Tibial artery (tissue), 4 donors: Measurements from ENCODE around the gene ASB2.

ENCODE experiments used
- DNase-seq, 2 donors: peaks; one replicate each; pipeline ENCODE4 v3.0.0-alpha.2; 2019
- H3K27ac ChIP-seq, 2 donors: fragments of 200-600 bp; sonication (generic) in 1 of 2; 1 replicate in 1 of 2; 2 replicates in 1 of 2; pipeline ENCODE4 v1.5.1; 2018 to 2019; ENCODE audit warnings: mild to moderate bottlenecking in 1 of 2
- H3K27me3 ChIP-seq, 2 donors: fragments of 200-600 bp; sonication (generic) in 1 of 2; one replicate each; pipeline versions ENCODE4 v1.5.1 to v1.6.0; 2016 to 2019
- H3K36me3 ChIP-seq, 3 donors: fragments of 200-600 bp; sonication (generic) in 2 of 3; one replicate each; pipeline ENCODE4 v1.5.1; 2016 to 2019; ENCODE audit warnings: mild to moderate bottlenecking in 2 of 3
- H3K4me1 ChIP-seq, 4 donors: fragments of 200-600 bp; sonication (generic) in 2 of 4; 1 replicate in 3 of 4; 2 replicates in 1 of 4; pipeline ENCODE4 v1.5.1; 2016 to 2019
- H3K4me3 ChIP-seq, 2 donors: fragments of 200-600 bp; sonication (generic) in 1 of 2; 1 replicate in 1 of 2; 2 replicates in 1 of 2; pipeline ENCODE4 v1.5.1; 2018 to 2019; ENCODE audit warnings: mild to moderate bottlenecking in 2 of 2
- H3K9me3 ChIP-seq, 3 donors: fragments of 200-600 bp; sonication (generic) in 1 of 3; one replicate each; pipeline ENCODE4 v1.5.1; 2016 to 2019
- CTCF ChIP-seq, 2 experiments: fragments of 200-600 bp in 1 of 2; fragments of 450-650 bp in 1 of 2; IDR thresholded peaks; one replicate each; pipeline ENCODE4 v1.5.1; 2017 to 2019; ENCODE audit warnings: antibody characterized with exemption in 2 of 2, mild to moderate bottlenecking in 1 of 2, moderate library complexity in 1 of 2
- intact Hi-C: fragments of 100-400 bp; cut with DNase I; formaldehyde crosslinking; loops from one replicate; pipeline ENCODE4 v1.15.0; 2023; ENCODE audit warnings: low total_unique reads

Gene ASB2

GRCh38 chr14:93961620-93962019 is 14.8 kb downstream of the ASB2 start:
- no peak for TF ChIP-seq CTCF (IDR thresholded peaks at IDR 0.05)
- intact Hi-C loops = no loop called here
- peaks cover 11 to 14% (median 13%) of the 10 kb centered on the region in 3 donors for H3K36me3 ChIP-seq
- peaks cover 0 to 64% (median 23%) of the 10 kb centered on the region in 4 donors for H3K4me1 ChIP-seq
- H3K27me3 ChIP-seq = no peaks in the 10 kb centered on the region
- H3K9me3 ChIP-seq = no peaks in the 10 kb centered on the region
- no peak for DNase-seq
- H3K27ac ChIP-seq = no peak overlapping the region
- H3K4me3 ChIP-seq = no peak overlapping the region

DNA sequence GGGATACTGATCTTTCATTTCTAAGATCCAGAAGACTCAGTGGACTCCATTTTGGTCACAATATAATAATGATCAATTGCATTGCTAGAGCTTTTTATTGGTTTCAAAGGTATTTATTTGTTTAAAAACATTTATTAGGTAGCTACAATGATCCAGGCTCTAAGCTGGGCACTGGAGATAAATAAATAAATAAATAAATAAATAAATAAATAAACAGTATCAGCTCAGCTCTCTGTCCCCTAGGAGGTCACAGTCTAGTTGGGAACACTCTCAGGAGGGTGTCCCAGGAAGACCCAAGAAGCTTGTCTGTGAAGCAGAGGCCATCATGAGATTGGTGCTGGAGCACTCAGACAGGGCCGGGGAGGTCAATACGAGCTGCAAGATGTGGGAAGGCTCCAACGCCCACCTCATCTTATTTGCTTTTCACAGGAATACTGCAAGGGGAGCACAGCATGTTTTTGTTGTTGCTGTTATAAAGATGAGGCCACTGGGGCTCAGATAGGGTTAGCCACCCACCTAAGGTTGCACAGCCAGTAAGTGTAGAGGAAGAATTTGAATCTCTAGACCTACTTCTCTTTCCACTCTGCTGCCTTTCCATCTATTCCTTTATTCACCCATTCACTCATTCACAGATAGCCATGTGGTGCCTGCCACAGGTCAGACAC is 15.5 kb downstream of the ASB2 start:
- peaks cover 11 to 14% (median 13%) of the 10 kb centered on the region in 3 donors for H3K36me3 ChIP-seq
- H3K27me3 ChIP-seq = no peaks in the 10 kb centered on the region
- DNase-seq = no peak
- intact Hi-C loops = no loop called here
- H3K9me3 ChIP-seq = no peaks in the 10 kb centered on the region
- H3K27ac ChIP-seq = peak overlapping the region in 1 of 2 donors; percentile 9
- no peak overlapping the region for H3K4me3 ChIP-seq
- TF ChIP-seq CTCF (IDR thresholded peaks at IDR 0.05) = no peak
- H3K4me1 ChIP-seq = peaks cover 0 to 64% (median 21%) of the 10 kb centered on the region in 4 donors

DNA sequence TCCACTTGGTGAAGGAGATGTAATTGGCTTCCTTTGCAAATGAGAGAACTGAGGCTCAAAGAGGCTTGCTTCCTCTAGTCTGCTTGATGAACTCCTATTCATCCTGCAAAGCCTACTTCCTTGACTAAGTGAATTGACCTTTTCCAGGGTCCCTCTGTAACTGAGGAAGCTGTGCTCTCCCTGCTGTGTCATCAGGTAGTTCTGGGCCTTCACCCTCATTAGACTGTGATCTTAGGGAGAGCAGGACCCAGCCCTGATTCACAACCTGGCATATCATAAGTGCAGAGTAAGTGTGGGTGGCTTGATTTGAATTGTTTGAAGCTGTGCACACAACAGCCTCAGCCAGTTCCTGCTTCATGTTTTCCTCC is 16.3 kb downstream of the ASB2 start:
- no peaks in the 10 kb centered on the region for H3K9me3 ChIP-seq
- peaks cover 0 to 59% (median 17%) of the 10 kb centered on the region in 4 donors for H3K4me1 ChIP-seq
- peak overlapping the region; percentile 9 to 48 for H3K27ac ChIP-seq
- H3K36me3 ChIP-seq = peaks cover 11 to 14% (median 13%) of the 10 kb centered on the region in 3 donors
- intact Hi-C loops = no loop called here
- no peak for TF ChIP-seq CTCF (IDR thresholded peaks at IDR 0.05)
- H3K4me3 ChIP-seq = no peak overlapping the region
- H3K27me3 ChIP-seq = no peaks in the 10 kb centered on the region
- DNase-seq = no peak

- intact Hi-C loops = no loop called here
- Histone ChIP-seq H3K36me3 (peaks cover 12 to 17% (median 14%) of the 10 kb centered on the region in 3 donors), H3K4me3 (no peak overlapping the region), H3K4me1 (peaks cover 0 to 53% (median 17%) of the 10 kb centered on the region in 4 donors), H3K27me3 (no peaks in the 10 kb centered on the region), H3K9me3 (no peaks in the 10 kb centered on the region), H3K27ac (peak overlapping the region; percentile 48 to 52)
- DNase-seq = no peak
- no peak for TF ChIP-seq CTCF (IDR thresholded peaks at IDR 0.05)
Observed at GRCh38 chr14:93959239-93960107, 16.9 kb downstream of the ASB2 start.

DNA sequence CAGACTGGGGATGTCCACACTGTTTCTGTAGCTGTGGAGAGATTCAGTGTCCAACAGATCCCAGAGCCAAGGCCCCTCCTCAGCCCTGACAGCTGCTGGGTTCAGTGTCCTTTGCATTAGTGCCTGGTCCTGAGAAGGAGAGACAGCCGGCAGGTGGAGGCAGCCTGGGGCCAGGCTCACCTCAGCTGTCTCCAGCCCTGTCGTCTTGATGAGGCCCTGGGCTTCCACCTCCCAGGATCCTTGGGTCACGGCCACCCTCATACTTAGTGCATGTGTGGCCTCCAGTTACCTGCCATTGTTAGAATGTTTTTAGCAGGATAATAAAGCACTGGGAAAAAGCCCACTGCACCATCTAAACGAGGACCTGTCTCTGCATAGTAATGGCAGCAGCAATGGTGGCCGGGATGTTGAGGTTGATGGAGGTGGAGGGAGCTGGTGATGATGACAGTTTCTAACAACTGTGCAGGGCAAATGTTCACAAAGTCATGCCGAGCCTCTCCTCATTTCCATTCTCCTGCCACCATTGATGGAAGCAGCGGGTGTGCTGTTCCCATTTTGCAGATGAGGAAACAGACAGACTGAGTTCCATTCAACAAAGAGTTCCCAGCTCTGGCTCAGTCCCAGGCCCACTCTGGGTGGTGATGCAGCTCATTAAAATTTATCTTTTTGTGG is 17.7 kb downstream of the ASB2 start:
- TF ChIP-seq CTCF (IDR thresholded peaks at IDR 0.05) = no peak
- H3K4me1 ChIP-seq = peaks cover 0 to 50% (median 17%) of the 10 kb centered on the region in 4 donors
- H3K27me3 ChIP-seq = no peaks in the 10 kb centered on the region
- H3K27ac ChIP-seq = peak overlapping the region; percentile 48 to 52
- intact Hi-C loops = no loop called here
- DNase-seq = no peak
- no peaks in the 10 kb centered on the region for H3K9me3 ChIP-seq
- H3K4me3 ChIP-seq = no peak overlapping the region
- H3K36me3 ChIP-seq = peaks cover 19 to 22% (median 20%) of the 10 kb centered on the region in 3 donors
